Right lobe of liver (tissue), 6 donors: ENCODE data around the gene MACROD2. TPM values are rescaled to one million over a fixed set of nuclear protein-coding genes. Genes with fewer than 3 reads are reported as not detected.

ENCODE experiments used
- ATAC-seq, 4 donors: fragments of 200-7000 bp; cut with Tn5 transposase; one replicate each; pipeline ENCODE4 v1.9.1; 2020; ENCODE audit warnings: mild to moderate bottlenecking in 4 of 4, moderate library complexity in 4 of 4
- DNase-seq, 3 donors: peaks; one replicate each; pipeline ENCODE4 v3.0.0-alpha.2; 2020
- H3K27ac ChIP-seq, 3 donors: fragments of 200-600 bp; one replicate each; pipeline ENCODE4 v1.8.0; 2022
- H3K27me3 ChIP-seq, 2 donors: fragments of 200-600 bp; one replicate each; pipeline ENCODE4 v1.8.0; 2022
- H3K36me3 ChIP-seq, 4 donors: fragments of 200-600 bp; sonication (generic) in 1 of 4; one replicate each; pipeline versions ENCODE4 v1.5.1 to v1.8.0; 2017 to 2022; ENCODE audit warnings: control low read depth in 1 of 4
- H3K4me1 ChIP-seq, 4 donors: fragments of 200-600 bp; sonication (generic) in 1 of 4; one replicate each; pipeline versions ENCODE4 v1.5.1 to v1.8.0; 2017 to 2022; ENCODE audit warnings: control low read depth in 1 of 4
- H3K4me3 ChIP-seq, 3 donors: fragments of 200-600 bp; one replicate each; pipeline ENCODE4 v1.8.0; 2022
- H3K9me3 ChIP-seq, 4 donors: fragments of 200-600 bp; sonication (generic) in 1 of 4; one replicate each; pipeline versions ENCODE4 v1.5.1 to v1.8.0; 2017 to 2022; ENCODE audit warnings: control low read depth in 1 of 4
- POLR2A ChIP-seq: fragments of 450-650 bp; IDR thresholded peaks from one replicate; pipeline ENCODE4 v1.6.1; 2017; ENCODE audit warnings: antibody characterized with exemption, mild to moderate bottlenecking
- WGBS: methylation state at CpG from one replicate; pipeline ENCODE4 v1.1.6; 2018; ENCODE audit warnings: low coverage, low lambda C conversion rate; ENCODE audit not compliant: insufficient coverage; ENCODE audit errors: missing lambda C conversion rate; 5-methylcytosine and 5-hydroxymethylcytosine counted together
- intact Hi-C, 2 donors: fragments of 100-400 bp; cut with DNase I; formaldehyde crosslinking; loops; one replicate each; pipeline versions ENCODE4 v1.11.2 to v1.14.1; 2022
- total RNA-seq, 6 experiments: library from RNA; depleted of rRNA in 2 of 6; stranded (reverse); fragments of >200 nt in 2 of 6; fragmentation: NEBNext Ultra II Directional in 3 of 6; extraction: Animal tissue kit (Norgen Biotek cat#: 25700) in 3 of 6; gene quantifications; one replicate each; pipeline versions ENCODE4 v1.1.0 to v1.2.4, GENCODE V29; 2016 to 2023
- TF ChIP-seq, protein P1 (sequence below), 4 donors: fragments of 200-600 bp in 3 of 4; fragments of 450-650 bp in 1 of 4; IDR thresholded peaks; one replicate each; pipeline versions ENCODE4 v1.5.1 to v1.8.0; 2016 to 2022; ENCODE audit warnings: antibody characterized with exemption in 4 of 4, mild to moderate bottlenecking in 2 of 4
- donor health status: DM: no; HTN: yes; CAD: no.
- donor health status: DM: no; HTN: no; CAD: no.
- donor health status: DM: no; HTN: no; CAD: no.
- donor health status: DM: no; HTN: yes; CAD: no.
- donor health status: DM: no; HTN: yes; CAD: no.

Gene MACROD2
- total RNA-seq, 6 experiments from 2014 or later = 1.2 to 5.5 (median 3.3) TPM

DNA sequence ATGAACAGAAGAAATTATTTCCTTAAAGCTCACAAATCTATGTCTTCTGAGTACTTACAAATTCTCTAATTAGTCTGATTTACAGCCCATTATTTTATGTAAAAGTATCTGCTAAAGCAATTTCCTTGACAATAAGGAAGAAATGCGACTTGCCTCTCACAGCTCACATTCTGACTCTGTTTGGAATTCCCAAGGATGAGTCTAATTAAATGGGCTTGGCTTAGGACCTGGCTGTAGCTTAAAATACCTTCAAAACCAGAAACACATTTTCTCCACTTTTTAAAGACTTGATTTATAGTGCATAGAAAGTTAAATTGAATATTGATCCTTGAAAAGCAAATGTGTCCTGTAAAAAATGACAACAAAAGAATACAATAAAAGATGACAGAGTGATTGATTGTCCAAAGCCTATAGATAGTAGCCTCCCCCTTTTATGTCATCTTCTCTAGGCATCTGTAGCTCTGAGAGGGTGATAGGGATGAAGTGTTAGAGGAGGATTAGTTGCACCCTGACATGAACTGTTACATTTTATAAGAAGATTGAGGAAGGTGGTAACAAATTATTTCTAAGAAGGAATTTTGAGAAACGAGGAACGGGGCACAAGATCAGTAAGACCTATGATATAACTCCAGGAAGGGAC is 118.9 kb downstream of the MACROD2 start:
- TF ChIP-seq POLR2A = no peak
- TF ChIP-seq, protein P1, sequence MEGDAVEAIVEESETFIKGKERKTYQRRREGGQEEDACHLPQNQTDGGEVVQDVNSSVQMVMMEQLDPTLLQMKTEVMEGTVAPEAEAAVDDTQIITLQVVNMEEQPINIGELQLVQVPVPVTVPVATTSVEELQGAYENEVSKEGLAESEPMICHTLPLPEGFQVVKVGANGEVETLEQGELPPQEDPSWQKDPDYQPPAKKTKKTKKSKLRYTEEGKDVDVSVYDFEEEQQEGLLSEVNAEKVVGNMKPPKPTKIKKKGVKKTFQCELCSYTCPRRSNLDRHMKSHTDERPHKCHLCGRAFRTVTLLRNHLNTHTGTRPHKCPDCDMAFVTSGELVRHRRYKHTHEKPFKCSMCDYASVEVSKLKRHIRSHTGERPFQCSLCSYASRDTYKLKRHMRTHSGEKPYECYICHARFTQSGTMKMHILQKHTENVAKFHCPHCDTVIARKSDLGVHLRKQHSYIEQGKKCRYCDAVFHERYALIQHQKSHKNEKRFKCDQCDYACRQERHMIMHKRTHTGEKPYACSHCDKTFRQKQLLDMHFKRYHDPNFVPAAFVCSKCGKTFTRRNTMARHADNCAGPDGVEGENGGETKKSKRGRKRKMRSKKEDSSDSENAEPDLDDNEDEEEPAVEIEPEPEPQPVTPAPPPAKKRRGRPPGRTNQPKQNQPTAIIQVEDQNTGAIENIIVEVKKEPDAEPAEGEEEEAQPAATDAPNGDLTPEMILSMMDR (IDR thresholded peaks at IDR 0.05) = no peak
- DNase-seq (no peak), ATAC-seq (no peak)
- H3K27ac ChIP-seq = no peak overlapping the region
- H3K36me3 ChIP-seq = no peaks in the 10 kb centered on the region
- no peak overlapping the region for H3K4me3 ChIP-seq
- WGBS = 90% methylated on average over 3 of the region's 3 CpGs
- intact Hi-C loops = no loop called here
- H3K9me3 ChIP-seq = no peaks in the 10 kb centered on the region
- H3K4me1 ChIP-seq = no peaks in the 10 kb centered on the region
- H3K27me3 ChIP-seq = no peaks in the 10 kb centered on the region

DNA sequence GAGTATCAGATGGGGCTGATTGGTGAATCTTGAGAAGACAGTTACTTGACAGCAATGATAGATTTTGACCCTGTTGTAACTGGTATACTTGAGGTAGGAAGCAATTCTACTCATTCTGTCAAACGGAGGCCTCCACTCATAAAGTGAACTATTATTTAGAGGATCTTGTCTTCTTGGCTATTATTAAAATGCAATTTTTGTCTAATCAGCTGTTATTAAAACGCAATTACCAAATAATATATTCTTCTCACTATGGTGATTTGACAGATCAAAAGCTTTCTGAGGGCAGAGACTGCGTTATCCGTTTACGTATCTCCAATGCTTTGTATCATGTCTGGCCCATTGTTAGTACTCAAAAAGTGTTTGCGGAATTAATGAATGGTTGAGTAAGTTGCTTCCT is 120.7 kb downstream of the MACROD2 start:
- WGBS = 89% methylated on average over 6 of the region's 6 CpGs

DNA sequence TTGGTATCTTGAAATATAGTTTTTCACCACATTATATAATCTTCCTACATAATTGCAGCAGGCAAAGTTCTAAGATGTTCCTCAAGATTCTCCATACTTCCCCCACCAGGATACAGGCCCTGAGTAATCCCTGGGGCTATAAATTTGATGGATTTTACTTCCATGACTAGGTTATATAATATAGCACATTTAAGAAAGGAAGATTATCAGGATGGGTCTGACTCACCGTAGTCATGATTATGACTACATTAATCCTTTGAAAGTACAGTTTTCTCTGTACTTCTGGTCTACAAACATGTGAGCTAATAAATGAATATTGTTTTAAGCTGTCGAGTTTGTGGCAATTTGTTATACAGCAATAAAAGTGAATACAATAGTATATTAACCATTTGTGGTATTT is 122.5 kb downstream of the MACROD2 start:
- intact Hi-C loops = no loop called here

More for the DNA sequence above, 120.7 kb downstream of the MACROD2 start:
- H3K4me1 ChIP-seq = no peaks in the 10 kb centered on the region
- no peaks in the 10 kb centered on the region for H3K36me3 ChIP-seq
- H3K4me3 ChIP-seq = no peak overlapping the region
- H3K9me3 ChIP-seq = no peaks in the 10 kb centered on the region
- TF ChIP-seq, protein P1 (IDR thresholded peaks at IDR 0.05) = no peak
- no peak for TF ChIP-seq POLR2A
- intact Hi-C loops = no loop called here
- no peak for DNase-seq
- H3K27ac ChIP-seq = no peak overlapping the region
- ATAC-seq = no peak
- no peaks in the 10 kb centered on the region for H3K27me3 ChIP-seq

DNA sequence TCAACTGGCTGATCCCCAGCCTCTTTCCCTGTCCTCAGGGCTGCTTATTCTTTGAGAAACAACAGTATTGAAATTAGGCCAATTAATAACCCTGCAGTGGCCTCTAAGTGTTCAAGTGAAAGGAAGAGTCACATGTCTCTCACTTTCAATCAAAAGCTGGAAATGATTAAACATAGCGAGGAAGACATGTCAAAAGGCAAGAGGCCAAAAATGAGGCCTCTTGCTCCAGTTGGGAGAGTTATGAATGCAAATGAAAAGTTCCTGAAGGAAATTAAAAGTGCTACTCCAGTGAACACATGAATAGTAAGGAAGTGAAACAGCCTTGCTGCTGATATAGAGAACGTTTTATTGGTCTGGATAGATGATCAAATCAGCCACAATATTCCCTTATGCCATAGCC is 131.5 kb downstream of the MACROD2 start:
- Histone ChIP-seq H3K27me3 (no peaks in the 10 kb centered on the region), H3K4me3 (no peak overlapping the region), H3K27ac (no peak overlapping the region), H3K9me3 (peaks cover 0 to 2% (median 0%) of the 10 kb centered on the region in 4 donors), H3K4me1 (no peaks in the 10 kb centered on the region), H3K36me3 (no peaks in the 10 kb centered on the region)
- WGBS = 68% methylated on average over 2 of the region's 2 CpGs
- no peak for TF ChIP-seq POLR2A
- TF ChIP-seq, protein P1 (IDR thresholded peaks at IDR 0.05) = no peak
- no peak for ATAC-seq
- intact Hi-C loops = no loop called here
- DNase-seq = no peak

More for the DNA sequence above, 122.5 kb downstream of the MACROD2 start:
- Histone ChIP-seq H3K27me3 (no peaks in the 10 kb centered on the region), H3K9me3 (peaks cover 0 to 2% (median 0%) of the 10 kb centered on the region in 4 donors), H3K4me3 (no peak overlapping the region), H3K36me3 (no peaks in the 10 kb centered on the region), H3K4me1 (no peaks in the 10 kb centered on the region), H3K27ac (no peak overlapping the region)
- TF ChIP-seq, protein P1 (IDR thresholded peaks at IDR 0.05) = no peak
- no peak for TF ChIP-seq POLR2A
- ATAC-seq (no peak), DNase-seq (no peak)
- 69% methylated on average over 2 of the region's 2 CpGs for WGBS
